H1 (cell line): ENCODE results near the gene MCF2L. TPM values are rescaled to one million over a fixed set of nuclear protein-coding genes. Genes with fewer than 3 reads are reported as not detected.

Experiments used
- CTCF ChIA-PET: fragments of 300-600 bp; sonication (Branson Sonifier 250); formaldehyde crosslinking; loops from one replicate; lab custom pipeline; 2021; ENCODE audit not compliant: partially characterized antibody; lab: Charles Lee
- POLR2A ChIA-PET: fragments of 300-600 bp; sonication (Branson Sonifier 250); formaldehyde crosslinking; loops from one replicate; lab custom pipeline; 2021; ENCODE audit warnings: inconsistent platforms; ENCODE audit not compliant: partially characterized antibody; lab: Charles Lee
- DNase-seq, 2 experiments: peaks; one replicate each; pipeline versions ENCODE4 v3.0.0 to v3.0.0-alpha.2; 2010 to 2022; ENCODE audit warnings: low spot score in 2 of 2, low read depth in 1 of 2, mixed read lengths in 1 of 2
- FAIRE-seq: peaks from 2 replicates; lab custom pipeline; 2011; peaks lifted over from hg19 to GRCh38; lab: Jason Lieb, UNC
- H2AFZ ChIP-seq: 2 replicates; pipeline ENCODE4 v1.8.1; 2012; ENCODE audit warnings: low read length, inconsistent platforms
- H2AK5ac ChIP-seq: 2 replicates; pipeline ENCODE4 v1.6.1; 2013; ENCODE audit warnings: low read depth, low read length
- H2BK120ac ChIP-seq: replicated peaks from 2 replicates; pipeline ENCODE3; 2013; ENCODE audit warnings: low read depth, low read length, inconsistent platforms
- H2BK12ac ChIP-seq: 2 replicates; pipeline ENCODE4 v1.6.1; 2013; ENCODE audit warnings: low read depth, low read length
- H2BK15ac ChIP-seq: 2 replicates; pipeline ENCODE4 v1.6.1; 2013; ENCODE audit warnings: low read length
- H2BK20ac ChIP-seq: 2 replicates; pipeline ENCODE4 v1.6.1; 2013; ENCODE audit warnings: low read length
- H2BK5ac ChIP-seq: 2 replicates; pipeline ENCODE4 v1.6.1; 2013; ENCODE audit warnings: low read depth, low read length
- H3K14ac ChIP-seq: 2 replicates; pipeline ENCODE4 v1.6.1; 2013; ENCODE audit warnings: inconsistent platforms; ENCODE audit not compliant: insufficient read length
- H3K18ac ChIP-seq: 2 replicates; pipeline ENCODE4 v1.6.1; 2013; ENCODE audit warnings: low read length; ENCODE audit errors: extremely low read depth
- H3K23ac ChIP-seq: 2 replicates; pipeline ENCODE4 v1.6.1; 2013; ENCODE audit warnings: inconsistent platforms; ENCODE audit not compliant: insufficient read length
- H3K23me2 ChIP-seq: 2 replicates; pipeline ENCODE4 v1.6.1; 2013; ENCODE audit warnings: low read depth, low read length
- H3K27ac ChIP-seq: 2 replicates; pipeline ENCODE4 v1.6.1; 2011; ENCODE audit warnings: low read depth, low read length, inconsistent platforms
- H3K27me3 ChIP-seq, 4 experiments: replicated peaks in 1 of 4; 1 replicate in 1 of 4; 2 replicates in 3 of 4; pipeline versions ENCODE4 v1.6.1 to v1.8.1; 2011 to 2013; ENCODE audit warnings: low read length in 3 of 4, mild to moderate bottlenecking in 3 of 4, inconsistent platforms in 2 of 4, mixed read lengths in 2 of 4, moderate library complexity in 1 of 4; ENCODE audit not compliant: control insufficient read depth in 3 of 4, insufficient read depth in 3 of 4; ENCODE audit errors: extremely low read depth in 1 of 4
- H3K36me3 ChIP-seq, 4 experiments: 2 replicates each; pipeline versions ENCODE4 v1.6.1 to v1.8.1; 2011 to 2013; ENCODE audit warnings: mild to moderate bottlenecking in 4 of 4, low read length in 3 of 4, moderate library complexity in 2 of 4, control low read depth in 1 of 4, inconsistent platforms in 1 of 4; ENCODE audit not compliant: insufficient read depth in 4 of 4, control insufficient read depth in 2 of 4
- H3K4ac ChIP-seq: replicated peaks from 2 replicates; pipeline ENCODE3; 2013; ENCODE audit warnings: low read length, low read depth, mixed read lengths, inconsistent platforms; ENCODE audit not compliant: insufficient read length
- H3K4me1 ChIP-seq, 4 experiments: replicated peaks in 1 of 4; 1 replicate in 1 of 4; 2 replicates in 3 of 4; pipeline versions ENCODE4 v1.6.1 to v1.8.1; 2011 to 2013; ENCODE audit warnings: low read length in 3 of 4, inconsistent platforms in 2 of 4, mixed read lengths in 1 of 4; ENCODE audit not compliant: insufficient read depth in 4 of 4, control insufficient read depth in 3 of 4
- H3K4me2 ChIP-seq, 2 experiments: 2 replicates each; pipeline versions ENCODE4 v1.6.1 to v1.8.1; 2011 to 2013; ENCODE audit warnings: low read depth in 2 of 2, low read length in 2 of 2, control low read depth in 1 of 2, inconsistent platforms in 1 of 2, mild to moderate bottlenecking in 1 of 2; ENCODE audit not compliant: insufficient read depth in 1 of 2
- H3K4me3 ChIP-seq, 4 experiments: fragments of 200-600, 300-600 bp in 1 of 4; sonication (generic), shearing (Covaris generic), sonication (Bioruptor Twin) in 1 of 4; 2 replicates each; pipeline versions ENCODE4 v1.5.1 to v1.8.1; 2011 to 2016; ENCODE audit warnings: low read length in 4 of 4, low read depth in 3 of 4, control low read depth in 2 of 4, inconsistent platforms in 2 of 4, mild to moderate bottlenecking in 2 of 4, mixed read lengths in 1 of 4, moderate library complexity in 1 of 4; ENCODE audit not compliant: insufficient read depth in 2 of 4; ENCODE audit errors: extremely low read depth in 1 of 4
- H3K56ac ChIP-seq: replicated peaks from 2 replicates; pipeline ENCODE3; 2013; ENCODE audit warnings: low read depth, mild to moderate bottlenecking, mixed read lengths, low read length, inconsistent platforms; ENCODE audit not compliant: insufficient read length
- H3K79me1 ChIP-seq: 2 replicates; pipeline ENCODE4 v1.6.1; 2013; ENCODE audit warnings: low read depth, low read length, control low read depth
- H3K79me2 ChIP-seq, 2 experiments: 2 replicates each; pipeline versions ENCODE4 v1.6.1 to v1.8.1; 2012 to 2013; ENCODE audit warnings: low read length in 2 of 2, mild to moderate bottlenecking in 2 of 2, inconsistent platforms in 1 of 2; ENCODE audit not compliant: insufficient read depth in 2 of 2, control insufficient read depth in 1 of 2
- H3K9ac ChIP-seq, 4 experiments: replicated peaks in 1 of 4; 1 replicate in 1 of 4; 2 replicates in 3 of 4; pipeline versions ENCODE4 v1.6.1 to v1.8.1; 2011 to 2013; ENCODE audit warnings: low read depth in 3 of 4, low read length in 3 of 4, control low read depth in 2 of 4, mild to moderate bottlenecking in 2 of 4, moderate library complexity in 2 of 4, inconsistent platforms in 1 of 4; ENCODE audit errors: extremely low read depth in 1 of 4
- H3K9me3 ChIP-seq, 2 experiments: 2 replicates each; pipeline versions ENCODE4 v1.6.1 to v1.8.1; 2012 to 2013; ENCODE audit warnings: mild to moderate bottlenecking in 2 of 2, moderate library complexity in 2 of 2, control low read depth in 1 of 2, inconsistent platforms in 1 of 2, low read depth in 1 of 2, low read length in 1 of 2, mixed read lengths in 1 of 2; ENCODE audit not compliant: insufficient read depth in 2 of 2
- H4K20me1 ChIP-seq, 2 experiments: replicated peaks in 1 of 2; 2 replicates each; pipeline versions ENCODE3 to v1.8.1; 2011 to 2013; ENCODE audit warnings: inconsistent platforms in 2 of 2, low read length in 2 of 2, mild to moderate bottlenecking in 1 of 2; ENCODE audit not compliant: insufficient read depth in 2 of 2, control insufficient read depth in 1 of 2
- H4K5ac ChIP-seq: 2 replicates; pipeline ENCODE4 v1.6.1; 2013; ENCODE audit warnings: low read length, low read depth, mixed read lengths, inconsistent platforms; ENCODE audit not compliant: insufficient read length
- H4K8ac ChIP-seq: 2 replicates; pipeline ENCODE4 v1.8.0; 2013; ENCODE audit warnings: mild to moderate bottlenecking, moderate library complexity, low read length, inconsistent platforms; ENCODE audit not compliant: insufficient read depth; ENCODE audit errors: extremely low read depth
- H4K91ac ChIP-seq: replicated peaks from 2 replicates; pipeline ENCODE3; 2013; ENCODE audit warnings: low read length, mixed read lengths, inconsistent platforms; ENCODE audit not compliant: insufficient read length
- BCL11A ChIP-seq, 2 experiments: IDR thresholded peaks; one replicate each; pipeline ENCODE4 v1.6.1; 2011; ENCODE audit warnings: low read depth in 2 of 2, low read length in 2 of 2, mild to moderate bottlenecking in 2 of 2
- CBX8 ChIP-seq: fragments of 300-800, 300-1000 bp; sonication (generic); IDR thresholded peaks from 2 replicates; pipeline ENCODE4 v1.7.1; 2016; ENCODE audit warnings: low read depth, low read length, borderline replicate concordance
- CREB1 ChIP-seq: IDR thresholded peaks from 2 replicates; pipeline ENCODE4 v1.6.1; 2012; ENCODE audit warnings: inconsistent platforms
- CTBP2 ChIP-seq: IDR thresholded peaks from 2 replicates; pipeline ENCODE4 v1.7.0; 2011; ENCODE audit warnings: borderline replicate concordance, mild to moderate bottlenecking, moderate library complexity, mixed read lengths, low read length; ENCODE audit not compliant: insufficient read depth, insufficient read length
- E2F6 ChIP-seq: IDR thresholded peaks from 2 replicates; pipeline ENCODE4 v1.6.1; 2012; ENCODE audit warnings: inconsistent platforms
- FOSL1 ChIP-seq: IDR thresholded peaks from 2 replicates; pipeline ENCODE4 v1.6.1; 2011; ENCODE audit warnings: mild to moderate bottlenecking, low read depth, low read length, moderate library complexity; ENCODE audit not compliant: insufficient read depth
- GABPA ChIP-seq: IDR thresholded peaks from 2 replicates; pipeline ENCODE4 v1.6.1; 2011; ENCODE audit warnings: mild to moderate bottlenecking, low read length, moderate library complexity, borderline replicate concordance; ENCODE audit not compliant: insufficient read depth
- JUND ChIP-seq: IDR thresholded peaks from 2 replicates; pipeline ENCODE4 v1.6.1; 2011; ENCODE audit warnings: mild to moderate bottlenecking, improper control_type of control experiment, low read length
- POLR2A ChIP-seq, 2 experiments: IDR thresholded peaks; 1 replicate in 1 of 2; 2 replicates in 1 of 2; pipeline ENCODE4 v1.6.1; 2011; ENCODE audit warnings: low read depth in 2 of 2, low read length in 2 of 2, mild to moderate bottlenecking in 2 of 2; ENCODE audit errors: control extremely low read depth in 1 of 2
- POU5F1 ChIP-seq: IDR thresholded peaks from 2 replicates; pipeline ENCODE4 v1.6.1; 2011; ENCODE audit warnings: low read depth, mild to moderate bottlenecking, low read length, moderate library complexity
- RBBP5 ChIP-seq: IDR thresholded peaks from 2 replicates; pipeline ENCODE4 v1.7.1; 2012; ENCODE audit warnings: low read depth, mild to moderate bottlenecking, inconsistent platforms, low read length, moderate library complexity, borderline replicate concordance
- SIN3A ChIP-seq, 2 experiments: IDR thresholded peaks in 1 of 2; conservative IDR thresholded peaks in 1 of 2; 2 replicates each; pipeline ENCODE4 v1.6.1; 2011 to 2012; ENCODE audit warnings: low read length in 2 of 2, improper control_type of control experiment in 1 of 2, low read depth in 1 of 2, mild to moderate bottlenecking in 1 of 2
- SP4 ChIP-seq: IDR thresholded peaks from 2 replicates; pipeline ENCODE4 v1.6.1; 2012; ENCODE audit warnings: low read length, inconsistent platforms
- TCF12 ChIP-seq: IDR thresholded peaks from 2 replicates; pipeline ENCODE4 v1.6.1; 2011; ENCODE audit warnings: low read depth, mild to moderate bottlenecking, low read length
- WGBS, 2 experiments: shearing (Covaris generic) in 1 of 2; methylation state at CpG; one replicate each; pipeline versions ENCODE4 v1.1.6 to v1.1.7; 2013 to 2015; ENCODE audit warnings: low lambda C conversion rate in 2 of 2, mixed read lengths in 2 of 2, inconsistent platforms in 1 of 2, low coverage in 1 of 2, missing lambda C conversion rate in 1 of 2; ENCODE audit not compliant: insufficient replicate concordance in 2 of 2, insufficient coverage in 1 of 2, insufficient read length in 1 of 2; ENCODE audit errors: extremely low coverage in 1 of 2, missing lambda C conversion rate in 1 of 2; 5-methylcytosine and 5-hydroxymethylcytosine counted together
- polyA plus RNA-seq, 7 experiments: library from polyadenylated mRNA; depleted of rRNA in 3 of 7; stranded (reverse) in 5 of 7; unstranded in 2 of 7; fragments of >200 nt in 5 of 7; fragments of 200-250 nt in 2 of 7; gene quantifications; 1 replicate in 5 of 7; 2 replicates in 1 of 7; 4 replicates in 1 of 7; pipeline versions ENCODE4 v1.2.1 to v1.2.3, GENCODE V29; 2011 to 2013; ENCODE audit warnings: missing spikeins in 2 of 7, mixed read lengths in 2 of 7
- total RNA-seq: library from RNA; stranded (reverse); fragmentation: NEBNext Ultra II Directional; extraction: Animal tissue kit (Norgen Biotek cat#: 25700); gene quantifications from 2 replicates; pipeline ENCODE4 v1.2.1, GENCODE V29; 2021

Gene MCF2L
- total and polyA plus RNA-seq, 2 of the 8 experiments (the other 6 are each of a cell fraction or from before 2014, with no cell fraction given), result 10.1 to 24.4 TPM

GRCh38 chr13:112974671-112975070 lies 5.7 kb downstream of the MCF2L start:
- H3K18ac ChIP-seq, result no peak overlapping the region
- H2BK15ac ChIP-seq, result no peak overlapping the region
- no peak overlapping the region for H3K4me3 ChIP-seq
- no peak overlapping the region for H4K5ac ChIP-seq
- H2AK5ac ChIP-seq, result no peak overlapping the region
- H3K4me2 ChIP-seq, result no peak overlapping the region
- peaks cover 4% of the 10 kb centered on the region in 2 experiments; a peak in 3 of 4 replicates for H3K9me3 ChIP-seq
- FAIRE-seq (no peak), DNase-seq (no peak)
- no peak overlapping the region for H3K14ac ChIP-seq
- no peak overlapping the region for H2AFZ ChIP-seq
- H3K27me3 ChIP-seq, result peaks cover 0 to 7% (median under 1%) of the 10 kb centered on the region in 4 experiments; a peak in 3 of 7 replicates
- H3K27ac ChIP-seq, result no peak overlapping the region
- no peaks in the 10 kb centered on the region for H3K36me3 ChIP-seq
- H2BK12ac ChIP-seq, result no peak overlapping the region
- H2BK120ac ChIP-seq, result no peak overlapping the region
- no peak overlapping the region for H3K9ac ChIP-seq
- H4K91ac ChIP-seq, result no peak overlapping the region
- no peak overlapping the region for H2BK20ac ChIP-seq
- H4K8ac ChIP-seq, result no peak overlapping the region
- POLR2A ChIA-PET, result interaction anchor here (0.9 to 1.8 kb wide), 3 partner anchors 9 to 48 kb away, joined by 3 to 4 read pairs (median 4); no protein-coding TSS in a partner anchor
- peaks cover 0 to 15% of the 10 kb centered on the region in 2 experiments for H4K20me1 ChIP-seq
- WGBS, 2 experiments, result 97% methylated on average over 13 of the region's 13 CpGs; no CpG with 5 or more reads in 1 of the 2 experiments
- H3K79me1 ChIP-seq, result peaks cover 10% of the 10 kb centered on the region
- no peak overlapping the region for H3K4ac ChIP-seq
- H3K4me1 ChIP-seq, result peaks cover 0 to 2% (median under 1%) of the 10 kb centered on the region in 4 experiments; a peak in 2 of 7 replicates
- H3K23ac ChIP-seq, result no peak overlapping the region
- H3K23me2 ChIP-seq, result peaks cover 10% of the 10 kb centered on the region; the same call in 1 of the 2 replicates
- CTCF ChIA-PET, result interaction anchor here (1.1 to 6.3 kb wide), 3 partner anchors 11 to 55 kb away, joined by 3 to 34 read pairs (median 13); no protein-coding TSS in a partner anchor
- H2BK5ac ChIP-seq, result no peak overlapping the region
- no peak overlapping the region for H3K56ac ChIP-seq
- H3K79me2 ChIP-seq, result no peaks in the 10 kb centered on the region
- no peak for TF ChIP-seq JUND
- no peak for TF ChIP-seq RBBP5
- no peak for TF ChIP-seq SP4
- TF ChIP-seq BCL11A (IDR thresholded peaks at IDR 0.05; ENCODE audit: low read depth in 2 of 2, low read length in 2 of 2), result no peak
- TF ChIP-seq POU5F1, result no peak
- TF ChIP-seq FOSL1, result no peak
- no peak for TF ChIP-seq SIN3A (conservative IDR thresholded peaks at IDR 0.05 in 1 of 2, IDR thresholded peaks at IDR 0.05 in 1 of 2; ENCODE audit: low read depth in 1 of 2, low read length in 2 of 2)
- no peak for TF ChIP-seq CREB1
- TF ChIP-seq CBX8, result no peak
- TF ChIP-seq POLR2A (IDR thresholded peaks at IDR 0.05; ENCODE audit: control extremely low read depth in 1 of 2, low read depth in 2 of 2, low read length in 2 of 2), result no peak
- no peak for TF ChIP-seq TCF12
- no peak for TF ChIP-seq CTBP2
- TF ChIP-seq GABPA, result no peak
- no peak for TF ChIP-seq E2F6
